ACHN (cell line): ENCODE data around the gene GAGE13.
"Not testable (repeated sequence)": the region's sequence is repeated elsewhere in the genome, so short reads cannot be mapped to it uniquely, and the experiment has no call there.

ENCODE experiments used
- DNase-seq: peaks from one replicate; pipeline ENCODE4 v3.0.0-alpha.2; 2015
- in situ Hi-C: cut with HindIII; loops from 2 replicates; pipeline ENCODE4 v1.10.0; 2017; ENCODE audit warnings: low sequenced_read_pairs, low pct_ligation_motif_present, low pct_unique_long_range_greater_than_20kb

Gene GAGE13

GRCh38 chrX:49321737-49322136 lies 9.6 kb upstream of the GAGE13 start, which contains the start of gene GAGE12J:
Gene GAGE12J, plus strand, starts transcription at chrX:49322037. Its CDS starts 1,157 bp downstream, at chrX:49323194.
- in situ Hi-C loops, DNase-seq: not testable (repeated sequence)

GRCh38 chrX:49322266-49322665 lies 9.1 kb upstream of the GAGE13 start:
- in situ Hi-C loops, DNase-seq: not testable (repeated sequence)

- DNase-seq, in situ Hi-C loops: not testable (repeated sequence)
These were observed 7.6 kb upstream of the GAGE13 start for GRCh38 chrX:49323735-49324134.

- DNase-seq, in situ Hi-C loops: not testable (repeated sequence)
These were observed 961 bp upstream of the GAGE13 start for GRCh38 chrX:49330421-49330820.

GRCh38 chrX:49331841-49332240 lies 459 bp downstream of the GAGE13 start:
- in situ Hi-C loops, DNase-seq: not testable (repeated sequence)

- in situ Hi-C loops, DNase-seq: not testable (repeated sequence)
These were observed 10.1 kb downstream of the GAGE13 start for GRCh38 chrX:49341449-49341848.

- in situ Hi-C loops = not testable (repeated sequence)
These were observed 13.3 kb downstream of the GAGE13 start for GRCh38 chrX:49344496-49345175.

GRCh38 chrX:49345402-49345801 lies 14.0 kb downstream of the GAGE13 start:
- in situ Hi-C loops, DNase-seq: not testable (repeated sequence)

More at GRCh38 chrX:49344496-49345175, 13.3 kb downstream of the GAGE13 start:
- not testable (repeated sequence) for DNase-seq

- in situ Hi-C loops = not testable (repeated sequence)
- peak; percentile 2 for DNase-seq
These were observed 14.8 kb downstream of the GAGE13 start for GRCh38 chrX:49346150-49346549.
